Common myeloid progenitor, CD34-positive (primary cell): ENCODE measurements around the gene TRPM2.
A peak's percentile ranks its signal among the peaks of the same experiment; 100 is the strongest.

Source experiments
- CTCF ChIA-PET: fragments of 350-600 bp; sonication (Branson Sonifier 250); formaldehyde crosslinking; loops from one replicate; lab custom pipeline; 2021; ENCODE audit warnings: antibody characterized with exemption; lab: Charles Lee
- POLR2A ChIA-PET: fragments of 350-600 bp; sonication (Branson Sonifier 250); formaldehyde crosslinking; loops from one replicate; lab custom pipeline; 2021; ENCODE audit warnings: antibody characterized with exemption; lab: Charles Lee
- DNase-seq, 3 donors: peaks; one replicate each; pipeline versions ENCODE4 v3.0.0 to v3.0.0-alpha.2; 2013
- H3K27ac ChIP-seq, 2 experiments: 1 replicate in 1 of 2; 2 replicates in 1 of 2; pipeline ENCODE4 v1.7.0; 2013; ENCODE audit warnings: inconsistent platforms in 2 of 2, low read length in 2 of 2, mild to moderate bottlenecking in 2 of 2, low read depth in 1 of 2, moderate library complexity in 1 of 2; ENCODE audit not compliant: severe bottlenecking in 2 of 2, insufficient read depth in 1 of 2, poor library complexity in 1 of 2
- H3K27me3 ChIP-seq, 5 experiments: replicated peaks in 2 of 5; 1 replicate in 3 of 5; 2 replicates in 2 of 5; pipeline versions ENCODE4 v1.6.1 to v1.7.0; 2013; ENCODE audit warnings: low read length in 4 of 5, mild to moderate bottlenecking in 2 of 5, moderate library complexity in 2 of 5, inconsistent platforms in 1 of 5; ENCODE audit not compliant: insufficient read depth in 5 of 5, control insufficient read depth in 4 of 5
- H3K36me3 ChIP-seq, 4 experiments: 1 replicate in 2 of 4; 2 replicates in 2 of 4; pipeline versions ENCODE4 v1.6.1 to v1.7.0; 2013; ENCODE audit warnings: low read length in 3 of 4, control low read depth in 1 of 4, mild to moderate bottlenecking in 1 of 4; ENCODE audit not compliant: control insufficient read depth in 4 of 4, insufficient read depth in 4 of 4
- H3K4me1 ChIP-seq, 4 experiments: 1 replicate in 3 of 4; 2 replicates in 1 of 4; pipeline versions ENCODE4 v1.6.1 to v1.7.1; 2013; ENCODE audit warnings: low read length in 3 of 4, mild to moderate bottlenecking in 3 of 4, control low read depth in 1 of 4, inconsistent platforms in 1 of 4, moderate library complexity in 1 of 4; ENCODE audit not compliant: control insufficient read depth in 4 of 4, insufficient read depth in 4 of 4; ENCODE audit errors: control extremely low read depth in 1 of 4
- H3K4me3 ChIP-seq, 7 experiments: 1 replicate in 4 of 7; 2 replicates in 3 of 7; pipeline versions ENCODE4 v1.5.1 to v1.7.0; 2013; ENCODE audit warnings: mild to moderate bottlenecking in 7 of 7, low read length in 6 of 7, moderate library complexity in 6 of 7, inconsistent platforms in 2 of 7, low read depth in 2 of 7, control low read depth in 1 of 7; ENCODE audit not compliant: insufficient read depth in 4 of 7, control insufficient read depth in 1 of 7; ENCODE audit errors: extremely low read depth in 1 of 7
- H3K9me3 ChIP-seq, 5 experiments: 1 replicate in 4 of 5; 2 replicates in 1 of 5; pipeline versions ENCODE4 v1.6.1 to v1.7.1; 2013; ENCODE audit warnings: low read length in 4 of 5, mild to moderate bottlenecking in 2 of 5, inconsistent platforms in 1 of 5, low read depth in 1 of 5, moderate library complexity in 1 of 5; ENCODE audit not compliant: control insufficient read depth in 4 of 5, insufficient read depth in 2 of 5; ENCODE audit errors: control extremely low read depth in 1 of 5
- WGBS: methylation state at CpG from one replicate; pipeline ENCODE4 v1.1.5; 2013; ENCODE audit not compliant: insufficient coverage; 5-methylcytosine and 5-hydroxymethylcytosine counted together

Gene TRPM2

DNA sequence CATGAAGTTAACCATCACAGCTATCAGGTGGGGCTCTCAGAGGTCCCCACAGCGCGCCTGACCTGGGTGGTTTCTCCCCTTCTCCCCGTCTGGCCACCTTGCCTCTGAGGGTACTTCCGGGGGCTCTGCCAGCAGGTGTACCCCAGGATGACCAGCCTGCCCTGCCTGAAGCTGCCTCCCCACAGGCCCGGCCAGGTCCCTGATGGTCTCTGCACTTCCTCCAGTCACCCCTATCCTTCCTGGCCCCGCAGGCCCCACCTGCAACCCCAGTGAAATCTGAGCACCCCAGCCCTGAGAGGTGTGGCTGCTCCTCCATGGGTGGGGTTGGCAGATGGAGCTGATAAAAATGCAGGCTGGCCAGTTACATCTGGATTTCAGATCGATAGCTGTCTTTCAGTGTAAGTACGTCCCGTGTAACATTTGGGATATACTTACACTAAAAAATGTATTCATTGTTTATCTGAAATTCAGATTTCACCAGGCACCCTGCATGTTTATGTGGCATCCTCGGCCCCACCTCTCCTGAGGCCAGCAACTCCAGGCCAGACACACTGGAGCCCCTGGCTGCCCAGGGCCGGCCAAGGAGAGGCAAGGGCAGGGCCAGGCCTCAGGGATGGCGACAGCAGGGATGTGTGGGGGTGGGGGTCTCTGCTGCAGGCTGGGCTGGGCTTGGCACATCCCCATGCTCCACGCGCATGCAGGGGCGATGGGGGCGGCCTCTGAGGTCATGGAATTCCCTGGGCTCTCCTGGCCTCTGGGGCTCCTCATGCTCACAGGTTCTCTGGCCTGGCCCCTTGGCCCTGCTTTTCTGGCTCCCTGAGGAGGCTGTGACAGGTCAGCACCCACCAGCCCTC is 127.0 kb downstream of the TRPM2 start:
- Histone ChIP-seq H3K4me1 (no peaks in the 10 kb centered on the region), H3K9me3 (no peaks in the 10 kb centered on the region), H3K27ac (no peak overlapping the region), H3K27me3 (peaks cover 0 to 3% (median 0%) of the 10 kb centered on the region in 5 experiments), H3K4me3 (no peak overlapping the region), H3K36me3 (no peaks in the 10 kb centered on the region)
- no peak for DNase-seq
- ChIA-PET CTCF (interaction anchor here (0.8 to 1.5 kb wide), 3 partner anchors 22 to 178 kb away, joined by 3 to 4 read pairs (median 4); no protein-coding TSS in a partner anchor), POLR2A (no interaction called here)
- 80% methylated on average over 11 of the region's 16 CpGs for WGBS

DNA sequence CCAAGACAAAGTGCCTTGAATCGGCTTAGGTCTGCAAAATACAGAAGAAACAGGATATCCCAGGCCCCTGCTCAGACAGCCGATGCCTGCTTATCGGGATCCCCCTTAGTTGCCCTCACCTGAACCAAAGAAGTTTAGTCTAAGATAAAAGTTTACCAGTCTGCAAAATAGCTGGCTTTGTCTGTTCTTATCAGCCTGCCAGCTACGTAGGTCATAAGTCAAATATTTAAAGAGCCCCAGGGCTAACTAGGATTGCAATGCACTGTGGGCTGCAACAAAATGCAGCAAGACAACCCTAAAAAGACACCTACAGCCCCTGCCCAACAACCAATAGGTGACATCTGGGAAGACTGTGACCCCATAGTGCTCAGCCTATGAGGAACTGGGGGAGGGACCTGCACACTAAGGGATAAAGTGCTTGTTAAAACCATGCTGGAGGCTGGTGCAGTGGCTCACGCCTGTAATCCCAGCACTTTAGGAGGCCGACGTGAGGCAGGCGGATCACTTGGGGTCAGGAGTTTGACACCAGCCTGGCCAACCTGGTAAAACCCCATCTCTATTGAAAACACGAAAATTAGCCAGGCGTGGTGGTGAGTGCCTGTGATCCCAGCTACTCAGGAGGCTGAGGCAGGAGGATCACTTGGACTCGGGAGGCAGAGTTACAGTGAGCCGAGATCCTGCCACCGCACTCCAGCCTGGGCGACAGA is 129.3 kb downstream of the TRPM2 start:
- CTCF ChIA-PET = no interaction called here
- POLR2A ChIA-PET = no interaction called here
- 94% methylated on average over 9 of the region's 14 CpGs for WGBS

DNA sequence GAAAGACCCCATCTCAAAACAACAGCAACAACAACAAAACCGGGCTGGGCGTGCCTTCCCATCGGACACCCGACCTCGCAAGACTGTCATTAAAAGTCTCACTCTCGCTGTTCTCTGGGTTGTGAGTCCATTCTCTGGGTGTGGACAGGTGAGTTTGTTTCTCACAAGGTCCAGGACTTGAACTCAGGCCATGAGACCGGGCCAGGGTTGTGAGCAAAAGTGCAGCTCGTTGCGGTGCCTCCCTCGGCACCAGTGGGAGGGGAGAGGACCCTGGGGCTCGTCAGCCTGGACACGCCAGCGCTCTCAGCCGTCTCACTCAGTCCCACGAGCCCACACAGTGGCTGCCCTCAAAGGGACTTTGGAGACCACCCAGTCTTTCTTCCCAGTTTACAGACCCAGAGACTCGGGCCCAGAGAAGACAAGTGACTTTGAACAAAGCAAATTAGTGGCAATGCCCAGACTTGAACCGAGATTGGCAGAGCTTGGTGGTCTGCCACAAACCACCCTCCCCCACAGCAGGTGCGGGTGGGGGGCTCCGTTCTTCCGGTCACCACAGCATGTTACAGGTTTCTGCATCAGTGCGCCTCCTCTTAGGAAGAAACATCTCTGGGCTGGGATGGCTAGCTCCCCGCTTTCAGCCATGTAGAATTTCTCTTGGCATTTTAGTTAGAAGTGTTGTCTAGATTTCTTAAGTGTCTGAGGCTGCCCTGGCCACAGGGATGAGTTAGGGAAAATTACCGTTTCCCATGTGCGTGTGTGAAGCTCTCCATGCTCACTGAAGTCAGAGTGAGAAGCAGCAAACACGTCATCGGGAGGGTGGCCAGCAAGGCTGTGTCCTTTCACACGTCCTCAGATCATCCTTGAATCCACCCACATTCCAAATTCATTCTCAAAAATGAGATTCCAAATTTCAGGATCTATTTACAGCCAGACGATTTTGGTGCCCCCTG is 130.1 kb downstream of the TRPM2 start:
- Histone ChIP-seq H3K36me3 (no peaks in the 10 kb centered on the region), H3K27ac (no peak overlapping the region), H3K9me3 (peaks cover 0 to 10% (median 4%) of the 10 kb centered on the region in 5 experiments), H3K4me1 (no peaks in the 10 kb centered on the region), H3K4me3 (no peak overlapping the region), H3K27me3 (peaks cover 0 to 3% (median 0%) of the 10 kb centered on the region in 5 experiments)
- ChIA-PET POLR2A (no interaction called here), CTCF (no interaction called here)
- 89% methylated on average over 26 of the region's 28 CpGs for WGBS
- DNase-seq = no peak

More for the DNA sequence above, 129.3 kb downstream of the TRPM2 start:
- Histone ChIP-seq H3K36me3 (no peaks in the 10 kb centered on the region), H3K4me1 (no peaks in the 10 kb centered on the region), H3K4me3 (no peak overlapping the region), H3K27ac (no peak overlapping the region), H3K9me3 (peaks cover 0 to 2% (median 0%) of the 10 kb centered on the region in 5 experiments), H3K27me3 (peaks cover 0 to 3% (median 0%) of the 10 kb centered on the region in 5 experiments)
- no peak for DNase-seq

DNA sequence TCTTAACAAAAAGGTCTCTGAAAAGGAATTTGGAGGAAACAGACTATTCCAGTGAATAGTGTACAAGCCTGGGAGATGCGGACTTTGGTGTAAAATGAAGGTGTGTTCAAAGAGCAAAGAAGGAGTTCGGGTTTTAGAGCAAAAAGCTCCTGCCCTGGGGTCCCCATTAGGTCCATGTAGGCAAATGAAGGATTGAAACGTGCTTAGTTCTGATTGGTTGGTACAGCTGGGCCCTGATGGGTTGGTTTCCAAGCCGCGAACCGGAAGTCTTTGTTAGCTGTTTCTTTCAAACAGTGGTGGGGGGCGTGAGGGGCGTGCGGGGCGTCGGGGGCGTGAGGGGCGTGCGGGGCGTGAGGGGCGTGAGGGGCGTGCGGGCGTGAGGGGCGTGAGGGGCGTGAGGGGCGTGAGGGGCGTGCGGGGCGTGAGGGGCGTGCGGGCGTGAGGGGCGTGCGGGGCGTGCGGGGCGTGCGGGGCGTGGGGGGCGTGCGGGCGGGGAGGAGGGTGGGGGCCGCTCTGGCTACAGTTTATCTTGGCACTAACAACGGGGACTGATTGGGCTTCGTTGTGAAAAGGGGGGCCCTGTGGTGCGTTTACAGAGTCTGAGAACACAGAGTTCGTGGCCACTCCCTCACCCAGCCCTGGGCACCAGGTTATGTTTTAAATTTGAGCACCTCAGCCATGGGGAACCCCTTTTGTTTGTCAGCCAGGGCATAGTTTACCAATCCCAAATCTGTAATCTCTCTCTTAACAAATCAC is 131.3 kb downstream of the TRPM2 start:
- CTCF ChIA-PET = no interaction called here

DNA sequence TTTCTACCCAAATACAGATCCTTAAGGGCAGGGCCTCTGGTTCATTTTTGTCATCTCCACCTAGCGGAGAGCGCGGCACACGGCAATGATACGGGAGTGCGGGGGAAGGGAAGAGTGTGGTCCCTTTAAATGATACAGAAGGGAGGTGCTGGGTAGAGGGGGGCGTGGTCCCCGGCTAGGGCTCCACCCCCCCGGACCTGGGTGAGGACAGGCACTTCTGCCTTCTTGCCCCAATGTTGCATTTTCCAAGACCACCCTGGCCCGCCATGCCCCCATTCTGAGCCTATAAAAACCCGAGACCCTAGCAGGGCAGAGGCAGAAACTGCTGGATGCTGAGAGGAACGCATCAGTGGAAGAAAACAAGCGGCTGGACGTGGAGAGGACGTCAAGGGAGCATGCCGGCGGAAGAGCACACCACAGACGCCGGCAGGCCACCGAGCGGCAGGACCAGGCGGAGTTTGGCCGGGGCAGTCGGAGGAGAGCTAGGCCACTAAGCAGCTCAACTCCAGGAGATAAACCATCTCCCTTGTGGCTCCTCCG is 131.9 kb downstream of the TRPM2 start:
- Histone ChIP-seq H3K4me1 (no peaks in the 10 kb centered on the region), H3K27ac (no peak overlapping the region), H3K36me3 (no peaks in the 10 kb centered on the region), H3K4me3 (peak overlapping the region in 2 of 7 experiments; percentile 19 to 42), H3K9me3 (peaks cover 0 to 10% (median 6%) of the 10 kb centered on the region in 5 experiments), H3K27me3 (peaks cover 0 to 5% (median 0%) of the 10 kb centered on the region in 5 experiments)
- peak; percentile 14 to 55 (median 24) for DNase-seq
- WGBS = 79% methylated on average over 25 of the region's 25 CpGs
- POLR2A ChIA-PET = interaction anchor here (0.7 kb wide), 1 partner anchor 244 kb away, joined by 3 read pairs; no protein-coding TSS in a partner anchor
- CTCF ChIA-PET = interaction anchor here (1.0 to 1.2 kb wide), 2 partner anchors 9 to 99 kb away, joined by 3 to 5 read pairs; no protein-coding TSS in a partner anchor

More for the DNA sequence above, 131.3 kb downstream of the TRPM2 start:
- H3K9me3 ChIP-seq = peaks cover 0 to 10% (median 6%) of the 10 kb centered on the region in 5 experiments
- no peaks in the 10 kb centered on the region for H3K4me1 ChIP-seq
- whole genome bisulfite sequencing = 86% methylated on average over 3 of the region's 43 CpGs
- no peak for DNase-seq
- H3K4me3 ChIP-seq = no peak overlapping the region
- peaks cover 0 to 5% (median 0%) of the 10 kb centered on the region in 5 experiments for H3K27me3 ChIP-seq
- no peak overlapping the region for H3K27ac ChIP-seq
- POLR2A ChIA-PET = no interaction called here
- H3K36me3 ChIP-seq = no peaks in the 10 kb centered on the region
